ENCODE measurements around the gene LTF. TPM values are rescaled to one million over a fixed set of nuclear protein-coding genes. Genes with fewer than 3 reads are reported as not detected.

The LTF gene
- total and polyA plus RNA-seq, 2 experiments from 2014 or later = 0.73 to 1.3 TPM

- Mint-ChIP-seq H3K4me3 (no peak overlapping the region), H3K27ac (no peak overlapping the region), H3K4me1 (peaks cover 14% of the 10 kb centered on the region), H3K36me3 (ENCODE audit: low read depth) (peaks cover 12% of the 10 kb centered on the region), H3K27me3 (ENCODE audit: insufficient read depth, low read depth, poor library complexity) (no peaks in the 10 kb centered on the region), H3K9me3 (peaks cover 24% of the 10 kb centered on the region)
- ATAC-seq (no peak), DNase-seq (ENCODE audit: low spot score) (no peak)
- Histone ChIP-seq H3K27me3 (ENCODE audit: insufficient read depth) (no peaks in the 10 kb centered on the region), H3K36me3 (ENCODE audit: insufficient read depth) (no peaks in the 10 kb centered on the region; the same call in 1 of the 2 replicates), H3K4me2 (no peak overlapping the region), H3K9me2 (ENCODE audit: insufficient read depth) (no peaks in the 10 kb centered on the region), H3K27ac (ENCODE audit: low read depth) (no peak overlapping the region), H2AFZ (no peak overlapping the region), H3K4me3 (no peak overlapping the region), H3K79me2 (replicated peaks; ENCODE audit: insufficient read depth) (no peaks in the 10 kb centered on the region), H4K20me1 (replicated peaks; ENCODE audit: insufficient read depth) (no peaks in the 10 kb centered on the region), H3F3A (replicated peaks; ENCODE audit: low read depth) (peaks cover 5% of the 10 kb centered on the region; the same call in 1 of the 2 replicates), H3K4me1 (ENCODE audit: insufficient read depth) (peaks cover 11% of the 10 kb centered on the region)
- no peak for TF ChIP-seq JUNB (IDR thresholded peaks at IDR 0.05; ENCODE audit: unreplicated experiment)
- TF ChIP-seq EZH2 (IDR thresholded peaks at IDR 0.05; ENCODE audit: low read depth, unreplicated experiment) = no peak
- TF ChIP-seq ZNF462 (CRISPR knock-in tag; IDR thresholded peaks at IDR 0.05) = no peak
- TF ChIP-seq STAT1 (IDR thresholded peaks at IDR 0.05; ENCODE audit: unreplicated experiment) = no peak
- no peak for TF ChIP-seq ZNF114 (CRISPR knock-in tag; IDR thresholded peaks at IDR 0.05)
- TF ChIP-seq ZNF331 (CRISPR knock-in tag; IDR thresholded peaks at IDR 0.05; ENCODE audit: low read depth) = no peak
- TF ChIP-seq CTCF (conservative IDR thresholded peaks at IDR 0.05; ENCODE audit: low read depth in 2 of 2) = no peak
- TF ChIP-seq NANOG (IDR thresholded peaks at IDR 0.05; ENCODE audit: borderline replicate concordance) = no peak
- TF ChIP-seq ETS1 (IDR thresholded peaks at IDR 0.05) = no peak
- no peak for TF ChIP-seq CREB1 (CRISPR knock-in tag; IDR thresholded peaks at IDR 0.05; ENCODE audit: low read depth)
- no peak for TF ChIP-seq REST (IDR thresholded peaks at IDR 0.05; ENCODE audit: unreplicated experiment)
- TF ChIP-seq EZH2phosphoT487 (IDR thresholded peaks at IDR 0.05; ENCODE audit: unreplicated experiment) = no peak
- no peak for TF ChIP-seq POLR2AphosphoS5 (IDR thresholded peaks at IDR 0.05; ENCODE audit: low read depth)
Measured at GRCh38 chr3:46490338-46491084, 25.8 kb upstream of the LTF start.
